ENCODE measurements around the gene ADAM10. TPM values are rescaled to one million over a fixed set of nuclear protein-coding genes. Genes with fewer than 3 reads are reported as not detected.
A peak's percentile ranks its signal among the peaks of the same experiment; 100 is the strongest.

The ADAM10 gene
- total RNA-seq, 1 experiment from 2014 or later = 159 TPM

DNA sequence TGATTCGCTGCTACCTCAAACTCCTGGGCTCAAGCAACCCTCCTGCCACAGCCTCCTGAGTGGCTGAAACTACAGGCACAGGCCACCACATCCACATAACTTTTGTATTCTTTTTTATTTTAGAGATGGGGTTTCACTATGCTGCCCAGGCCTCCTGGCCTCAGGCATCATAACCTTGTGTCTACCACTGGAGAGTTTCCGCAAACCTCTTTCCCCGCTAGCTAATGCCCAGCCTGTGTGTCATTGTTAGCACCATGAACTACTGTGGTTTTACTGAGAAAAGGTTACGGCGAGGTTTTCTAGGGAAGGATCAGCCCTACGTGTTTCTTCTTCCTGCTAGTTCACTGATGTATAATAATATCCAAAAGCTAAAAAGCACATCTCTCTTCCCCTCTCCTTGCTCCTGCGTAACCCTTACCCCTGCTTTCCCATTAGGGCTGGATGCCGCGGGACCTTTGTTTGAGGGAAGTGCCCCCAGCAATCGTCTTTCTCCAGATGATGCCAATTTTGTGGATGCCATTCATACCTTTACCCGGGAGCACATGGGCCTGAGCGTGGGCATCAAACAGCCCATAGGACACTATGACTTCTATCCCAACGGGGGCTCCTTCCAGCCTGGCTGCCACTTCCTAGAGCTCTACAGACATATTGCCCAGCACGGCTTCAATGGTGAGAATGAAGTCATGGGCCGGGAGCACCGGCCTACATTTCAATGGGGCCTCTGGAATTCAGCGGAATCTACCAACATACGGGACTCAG, 204.0 kb downstream of the ADAM10 start:
- H3T11ph ChIP-seq (ENCODE audit: low read length) = no peak overlapping the region
- no peak overlapping the region for H2BK20ac ChIP-seq (ENCODE audit: low read depth, low read length, poor library complexity, severe bottlenecking)
- TF ChIP-seq, protein P1, sequence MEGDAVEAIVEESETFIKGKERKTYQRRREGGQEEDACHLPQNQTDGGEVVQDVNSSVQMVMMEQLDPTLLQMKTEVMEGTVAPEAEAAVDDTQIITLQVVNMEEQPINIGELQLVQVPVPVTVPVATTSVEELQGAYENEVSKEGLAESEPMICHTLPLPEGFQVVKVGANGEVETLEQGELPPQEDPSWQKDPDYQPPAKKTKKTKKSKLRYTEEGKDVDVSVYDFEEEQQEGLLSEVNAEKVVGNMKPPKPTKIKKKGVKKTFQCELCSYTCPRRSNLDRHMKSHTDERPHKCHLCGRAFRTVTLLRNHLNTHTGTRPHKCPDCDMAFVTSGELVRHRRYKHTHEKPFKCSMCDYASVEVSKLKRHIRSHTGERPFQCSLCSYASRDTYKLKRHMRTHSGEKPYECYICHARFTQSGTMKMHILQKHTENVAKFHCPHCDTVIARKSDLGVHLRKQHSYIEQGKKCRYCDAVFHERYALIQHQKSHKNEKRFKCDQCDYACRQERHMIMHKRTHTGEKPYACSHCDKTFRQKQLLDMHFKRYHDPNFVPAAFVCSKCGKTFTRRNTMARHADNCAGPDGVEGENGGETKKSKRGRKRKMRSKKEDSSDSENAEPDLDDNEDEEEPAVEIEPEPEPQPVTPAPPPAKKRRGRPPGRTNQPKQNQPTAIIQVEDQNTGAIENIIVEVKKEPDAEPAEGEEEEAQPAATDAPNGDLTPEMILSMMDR (conservative IDR thresholded peaks at IDR 0.05) = no peak
- no peak overlapping the region for H2BK120ac ChIP-seq (ENCODE audit: low read depth, low read length, poor library complexity, severe bottlenecking)
- H3K23me2 ChIP-seq (ENCODE audit: insufficient read length, low read depth, low read length, poor library complexity, severe bottlenecking) = no peaks in the 10 kb centered on the region
- H4K5ac ChIP-seq (ENCODE audit: insufficient read length, low read depth, low read length) = no peak overlapping the region
- H3K56ac ChIP-seq (ENCODE audit: insufficient read length, low read depth, low read length) = no peak overlapping the region
- H3K18ac ChIP-seq (ENCODE audit: insufficient read length, low read depth, low read length) = no peak overlapping the region
- no peak overlapping the region for H3K14ac ChIP-seq (ENCODE audit: insufficient read depth, low read length)
- no peak overlapping the region for H2BK12ac ChIP-seq (ENCODE audit: insufficient read length, low read depth, low read length)
- H3K9me3 ChIP-seq (ENCODE audit: control insufficient read depth, low read depth, low read length) = no peaks in the 10 kb centered on the region
- whole genome bisulfite sequencing (ENCODE audit: extremely low coverage, insufficient read length, low lambda C conversion rate) = no CpG with 5 or more reads among the region's 18 CpGs
- no peak overlapping the region for H2BK15ac ChIP-seq (ENCODE audit: low read depth, low read length)
- H4K91ac ChIP-seq (ENCODE audit: insufficient read length, low read depth, low read length) = no peak overlapping the region
- no peak overlapping the region for H3K4ac ChIP-seq (ENCODE audit: low read depth, low read length)
- no peak overlapping the region for H3K4me2 ChIP-seq (ENCODE audit: insufficient read depth, insufficient read length, low read length)
- no peak overlapping the region for H4K8ac ChIP-seq (replicated peaks; ENCODE audit: insufficient read length, low read depth, low read length)
- no peaks in the 10 kb centered on the region for H3K79me1 ChIP-seq (ENCODE audit: insufficient read depth, low read depth, low read length, poor library complexity, severe bottlenecking)
- H4K20me1 ChIP-seq (ENCODE audit: control insufficient read depth, insufficient read depth, insufficient read length) = no peaks in the 10 kb centered on the region
- no peak overlapping the region for H3K27ac ChIP-seq (ENCODE audit: insufficient read length, low read depth, low read length)
- no peaks in the 10 kb centered on the region for H3K36me3 Mint-ChIP-seq (ENCODE audit: insufficient read depth in 1 of 3, low read depth in 3 of 3)
- no peak overlapping the region for H2AFZ ChIP-seq (ENCODE audit: low read length)
- H3K23ac ChIP-seq (ENCODE audit: insufficient read length, low read depth, low read length) = no peak overlapping the region
- H3K4me3 Mint-ChIP-seq = no peak overlapping the region
- H3K4me1 Mint-ChIP-seq = peaks cover 15 to 21% of the 10 kb centered on the region in 2 experiments
- H3K27me3 ChIP-seq (ENCODE audit: insufficient read depth, low read length) = no peaks in the 10 kb centered on the region
- peak overlapping the region in 1 of 3 experiments; percentile 83; a peak in 1 of 7 replicates for H3K27ac Mint-ChIP-seq
- no peaks in the 10 kb centered on the region for H3K4me1 ChIP-seq (ENCODE audit: insufficient read depth, low read length)
- no peak overlapping the region for H2BK5ac ChIP-seq (ENCODE audit: insufficient read length, low read length)
- DNase-seq = no peak
- H3K27me3 Mint-ChIP-seq (ENCODE audit: low read depth) = peaks cover 3% of the 10 kb centered on the region
- H3K9ac ChIP-seq (ENCODE audit: extremely low read depth, insufficient read length, low read length) = no peak overlapping the region
- no peaks in the 10 kb centered on the region for H3K79me2 ChIP-seq (ENCODE audit: insufficient read depth, low read length)
- no peaks in the 10 kb centered on the region for H3K9me3 Mint-ChIP-seq
- no peak overlapping the region for H2AK5ac ChIP-seq (ENCODE audit: insufficient read length, low read length)

Measured in H9 (cell line).